GM18861 (cell line): ENCODE results near the gene CST2.
"Not testable (repeated sequence)": the region's sequence is repeated elsewhere in the genome, so short reads cannot be mapped to it uniquely, and the experiment has no call there.

Experiments
- ATAC-seq: cut with Tn5 transposase; IDR thresholded peaks from one replicate; pipeline ENCODE4 v1.9.1; 2021; ENCODE audit not compliant: unreplicated experiment

The CST2 gene

GRCh38 chr20:23811559-23811958 is 15.0 kb downstream of the CST2 start:
- ATAC-seq, result not testable (repeated sequence)

GRCh38 chr20:23810349-23810748 is 16.2 kb downstream of the CST2 start:
- not testable (repeated sequence) for ATAC-seq

GRCh38 chr20:23800865-23801264 is 25.7 kb downstream of the CST2 start:
- no peak for ATAC-seq

GRCh38 chr20:23799216-23799847 is 27.2 kb downstream of the CST2 start:
- peak; percentile 63 for ATAC-seq

DNA sequence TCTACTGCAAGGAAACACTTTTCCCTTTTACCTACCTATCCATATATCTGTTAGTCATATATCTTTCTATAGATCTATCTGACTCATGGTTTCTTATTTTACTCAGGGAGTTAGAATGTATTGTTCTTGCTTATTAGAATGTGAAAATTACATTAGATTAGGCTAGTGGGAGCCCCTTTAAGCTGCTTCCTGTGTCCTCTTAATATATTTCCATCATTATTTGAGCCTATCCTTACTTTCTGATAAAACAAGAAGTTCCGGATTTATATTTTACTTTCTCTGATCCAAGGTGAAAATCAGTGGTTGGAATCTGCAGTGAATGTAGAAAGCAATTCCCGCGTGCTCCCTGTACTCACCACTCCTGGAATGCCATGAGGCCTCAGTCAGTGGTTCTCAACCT is 31.0 kb downstream of the CST2 start:
- ATAC-seq, result no peak

GRCh38 chr20:23794841-23795240 is 31.7 kb downstream of the CST2 start:
- ATAC-seq, result no peak

DNA sequence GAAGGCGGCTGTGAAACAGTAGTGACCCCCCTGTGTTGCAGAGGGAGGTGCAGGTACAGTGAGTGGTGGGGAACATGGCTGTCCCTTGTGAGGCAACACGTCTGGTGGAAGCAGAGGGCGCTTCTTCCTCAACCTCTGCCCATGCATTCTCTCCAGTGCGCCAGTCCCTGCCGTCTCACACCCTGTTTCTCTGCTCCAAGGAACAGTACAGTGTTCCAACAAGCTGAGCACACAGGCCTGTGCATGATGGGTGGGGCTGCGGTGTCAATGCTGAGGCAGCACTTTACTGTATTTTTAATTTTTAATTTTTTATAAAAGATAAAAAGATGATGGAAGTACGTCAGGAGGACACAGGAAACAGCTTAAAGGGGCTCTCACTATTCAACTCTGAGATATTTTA is 32.5 kb downstream of the CST2 start:
- no peak for ATAC-seq

GRCh38 chr20:23783447-23783846 is 43.1 kb downstream of the CST2 start:
- ATAC-seq, result no peak

GRCh38 chr20:23782366-23782983 is 44.1 kb downstream of the CST2 start:
- no peak for ATAC-seq

GRCh38 chr20:23778676-23779075 is 47.9 kb downstream of the CST2 start:
- ATAC-seq, result not testable (repeated sequence)

GRCh38 chr20:23777380-23777779 is 49.1 kb downstream of the CST2 start:
- not testable (repeated sequence) for ATAC-seq

DNA sequence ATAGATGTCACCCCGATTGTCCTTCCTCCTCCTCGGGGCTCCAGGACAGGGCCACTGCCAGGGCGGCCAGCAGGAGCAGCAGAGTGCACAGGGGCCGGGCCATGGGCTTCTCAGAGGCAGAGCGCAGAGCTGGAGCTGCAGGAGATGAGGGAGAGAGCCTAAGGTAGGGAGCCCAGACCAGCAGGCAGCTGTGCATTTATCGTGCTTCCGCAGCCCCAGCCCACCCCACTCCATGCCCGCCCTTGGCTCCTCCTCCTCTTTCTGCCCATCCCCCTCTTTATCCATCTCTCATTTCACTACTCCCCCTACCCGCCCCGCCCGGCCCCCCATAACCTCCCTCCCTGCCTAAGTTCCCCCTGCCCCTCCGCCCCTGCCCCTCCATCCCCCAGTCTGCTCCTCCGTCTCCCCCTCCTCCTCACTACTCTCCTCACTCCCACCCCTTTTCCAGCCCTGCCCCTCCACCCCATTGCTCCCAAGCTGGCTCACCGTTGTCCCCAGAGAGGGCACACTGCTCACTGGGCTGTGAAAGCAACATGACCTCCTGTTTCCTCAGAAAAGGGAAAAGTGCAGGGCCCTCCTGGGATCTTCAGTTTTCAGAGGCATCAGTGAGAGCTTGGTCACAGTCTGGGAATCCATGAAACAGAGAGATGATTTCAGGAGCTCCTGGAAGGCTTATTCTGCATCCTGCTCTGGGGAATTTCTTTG is 50.3 kb downstream of the CST2 start:
- no peak for ATAC-seq

DNA sequence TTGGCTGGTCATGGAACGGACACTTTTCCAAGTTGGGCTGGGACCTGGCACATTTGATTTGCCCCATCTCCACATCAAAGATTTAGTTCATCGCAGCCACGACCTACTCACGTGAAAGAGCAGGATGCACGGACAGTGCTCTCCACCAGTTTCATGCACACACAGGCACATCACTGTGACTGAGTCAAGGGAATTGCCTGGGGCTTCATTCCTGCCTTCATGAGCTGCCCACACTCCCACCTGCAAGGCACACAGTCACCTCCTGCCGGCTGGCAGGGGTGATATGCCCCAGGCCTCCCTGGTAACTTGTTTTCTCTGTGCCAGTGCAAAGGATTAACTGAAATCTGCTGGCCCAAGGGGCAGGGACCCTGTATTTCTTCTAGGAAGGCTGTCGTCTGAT is 52.4 kb downstream of the CST2 start:
- no peak for ATAC-seq
